ENCODE data around the gene GPATCH2. TPM values are rescaled to one million over a fixed set of nuclear protein-coding genes. Genes with fewer than 3 reads are reported as not detected.

GPATCH2 gene
- total RNA-seq, 2 experiments from 2014 or later, result 9.2 to 9.6 TPM

GRCh38 chr1:217498209-217498608 is 132.7 kb downstream of the GPATCH2 start:
- H3K36me3 ChIP-seq (ENCODE audit: insufficient read depth, low read length), result no peaks in the 10 kb centered on the region
- H3K27me3 Mint-ChIP-seq, result no peaks in the 10 kb centered on the region
- no peaks in the 10 kb centered on the region for H3K4me1 ChIP-seq (ENCODE audit: insufficient read depth, low read length)
- H3K4me1 Mint-ChIP-seq (ENCODE audit: low read depth), result no peaks in the 10 kb centered on the region
- DNase-seq (no peak), ATAC-seq (ENCODE audit: poor library complexity) (no peak)
- TF ChIP-seq, protein P1, sequence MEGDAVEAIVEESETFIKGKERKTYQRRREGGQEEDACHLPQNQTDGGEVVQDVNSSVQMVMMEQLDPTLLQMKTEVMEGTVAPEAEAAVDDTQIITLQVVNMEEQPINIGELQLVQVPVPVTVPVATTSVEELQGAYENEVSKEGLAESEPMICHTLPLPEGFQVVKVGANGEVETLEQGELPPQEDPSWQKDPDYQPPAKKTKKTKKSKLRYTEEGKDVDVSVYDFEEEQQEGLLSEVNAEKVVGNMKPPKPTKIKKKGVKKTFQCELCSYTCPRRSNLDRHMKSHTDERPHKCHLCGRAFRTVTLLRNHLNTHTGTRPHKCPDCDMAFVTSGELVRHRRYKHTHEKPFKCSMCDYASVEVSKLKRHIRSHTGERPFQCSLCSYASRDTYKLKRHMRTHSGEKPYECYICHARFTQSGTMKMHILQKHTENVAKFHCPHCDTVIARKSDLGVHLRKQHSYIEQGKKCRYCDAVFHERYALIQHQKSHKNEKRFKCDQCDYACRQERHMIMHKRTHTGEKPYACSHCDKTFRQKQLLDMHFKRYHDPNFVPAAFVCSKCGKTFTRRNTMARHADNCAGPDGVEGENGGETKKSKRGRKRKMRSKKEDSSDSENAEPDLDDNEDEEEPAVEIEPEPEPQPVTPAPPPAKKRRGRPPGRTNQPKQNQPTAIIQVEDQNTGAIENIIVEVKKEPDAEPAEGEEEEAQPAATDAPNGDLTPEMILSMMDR (IDR thresholded peaks at IDR 0.05), result no peak
- no peaks in the 10 kb centered on the region for H3K9me3 Mint-ChIP-seq
- H3K27ac Mint-ChIP-seq, result no peak overlapping the region
- ChIA-PET POLR2A (no interaction called here), CTCF (no interaction called here)
- no peak overlapping the region for H3K4me3 Mint-ChIP-seq
- intact Hi-C loops (cut with DNase I, micrococcal nuclease), result no loop called here
- H3K27ac ChIP-seq (ENCODE audit: low read depth in 1 of 2, low read length in 2 of 2), result no peak overlapping the region
- H3K27me3 ChIP-seq (ENCODE audit: control insufficient read depth in 1 of 2, insufficient read depth in 2 of 2, low read length in 2 of 2), result no peaks in the 10 kb centered on the region
- no peak overlapping the region for H3K4me3 ChIP-seq (ENCODE audit: low read length)
- peaks cover 23% of the 10 kb centered on the region for H3K36me3 Mint-ChIP-seq (ENCODE audit: low read depth)
- H3K9me3 ChIP-seq (ENCODE audit: control insufficient read depth in 1 of 2, insufficient read depth in 1 of 2, low read length in 2 of 2), result no peaks in the 10 kb centered on the region

GRCh38 chr1:217495249-217495648 is 135.6 kb downstream of the GPATCH2 start:
- DNase-seq, result no peak
- no peaks in the 10 kb centered on the region for H3K4me1 ChIP-seq (ENCODE audit: insufficient read depth, low read length)
- no peaks in the 10 kb centered on the region for H3K9me3 ChIP-seq (ENCODE audit: control insufficient read depth in 1 of 2, insufficient read depth in 1 of 2, low read length in 2 of 2)
- H3K4me3 Mint-ChIP-seq, result no peak overlapping the region
- no peak overlapping the region for H3K27ac Mint-ChIP-seq
- H3K27me3 ChIP-seq (ENCODE audit: control insufficient read depth in 1 of 2, insufficient read depth in 2 of 2, low read length in 2 of 2), result no peaks in the 10 kb centered on the region
- ChIA-PET CTCF (no interaction called here), POLR2A (no interaction called here)
- H3K36me3 Mint-ChIP-seq (ENCODE audit: low read depth), result peaks cover 33% of the 10 kb centered on the region
- H3K36me3 ChIP-seq (ENCODE audit: insufficient read depth, low read length), result peaks cover under 1% of the 10 kb centered on the region
- H3K27ac ChIP-seq (ENCODE audit: low read depth in 1 of 2, low read length in 2 of 2), result no peak overlapping the region
- TF ChIP-seq, protein P1 (IDR thresholded peaks at IDR 0.05), result no peak
- no peak for ATAC-seq (ENCODE audit: poor library complexity)
- no peak overlapping the region for H3K4me3 ChIP-seq (ENCODE audit: low read length)
- no peaks in the 10 kb centered on the region for H3K4me1 Mint-ChIP-seq (ENCODE audit: low read depth)
- intact Hi-C loops (cut with DNase I, micrococcal nuclease), result no loop called here
- no peaks in the 10 kb centered on the region for H3K27me3 Mint-ChIP-seq
- H3K9me3 Mint-ChIP-seq, result no peaks in the 10 kb centered on the region

DNA sequence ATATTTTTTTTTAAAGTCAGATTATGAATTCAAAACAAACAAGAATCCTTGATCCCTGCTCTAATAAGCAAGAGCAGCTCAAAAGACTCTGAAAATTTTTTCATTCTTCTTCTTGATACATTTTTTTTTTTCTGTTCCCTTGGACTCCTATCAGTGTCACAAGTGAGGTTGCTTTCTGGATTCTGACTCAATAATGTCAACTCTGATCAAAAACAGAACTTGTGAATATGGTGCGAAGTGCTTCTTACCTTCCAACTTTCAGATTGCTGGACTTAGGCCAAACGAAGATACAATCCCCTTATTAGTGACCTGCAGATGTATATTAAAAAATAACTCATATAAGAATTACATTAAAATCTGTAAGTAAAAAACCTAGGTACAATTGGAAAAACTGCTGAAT is 136.1 kb downstream of the GPATCH2 start:
- peaks cover 38% of the 10 kb centered on the region for H3K36me3 Mint-ChIP-seq (ENCODE audit: low read depth)
- POLR2A ChIA-PET, result no interaction called here
- no peak for ATAC-seq (ENCODE audit: poor library complexity)

More for the DNA sequence above, 136.1 kb downstream of the GPATCH2 start:
- Histone ChIP-seq H3K27ac (ENCODE audit: low read depth in 1 of 2, low read length in 2 of 2) (no peak overlapping the region), H3K27me3 (ENCODE audit: control insufficient read depth in 1 of 2, insufficient read depth in 2 of 2, low read length in 2 of 2) (no peaks in the 10 kb centered on the region), H3K4me3 (ENCODE audit: low read length) (no peak overlapping the region), H3K4me1 (ENCODE audit: insufficient read depth, low read length) (no peaks in the 10 kb centered on the region), H3K36me3 (ENCODE audit: insufficient read depth, low read length) (peaks cover 4% of the 10 kb centered on the region), H3K9me3 (ENCODE audit: control insufficient read depth in 1 of 2, insufficient read depth in 1 of 2, low read length in 2 of 2) (no peaks in the 10 kb centered on the region)
- intact Hi-C loops (cut with DNase I, micrococcal nuclease), result no loop called here
- no peaks in the 10 kb centered on the region for H3K9me3 Mint-ChIP-seq
- TF ChIP-seq, protein P1 (IDR thresholded peaks at IDR 0.05), result no peak
- no peaks in the 10 kb centered on the region for H3K4me1 Mint-ChIP-seq (ENCODE audit: low read depth)
- no peaks in the 10 kb centered on the region for H3K27me3 Mint-ChIP-seq
- CTCF ChIA-PET, result no interaction called here
- H3K4me3 Mint-ChIP-seq, result no peak overlapping the region
- H3K27ac Mint-ChIP-seq, result no peak overlapping the region
- DNase-seq, result no peak
